ENCODE data around the gene MAS1L. TPM values are rescaled to one million over a fixed set of nuclear protein-coding genes. Genes with fewer than 3 reads are reported as not detected.

The MAS1L gene
- total RNA-seq, 2 experiments from 2014 or later = not detected

- Mint-ChIP-seq H3K27me3 (peaks cover 3% of the 10 kb centered on the region), H3K36me3 (ENCODE audit: low read depth) (no peaks in the 10 kb centered on the region), H3K4me1 (no peaks in the 10 kb centered on the region), H3K9me3 (no peaks in the 10 kb centered on the region), H3K27ac (no peak overlapping the region), H3K4me3 (no peak overlapping the region)
- ChIA-PET CTCF (no interaction called here), POLR2A (no interaction called here)
- DNase-seq = no peak
Measured at GRCh38 chr6:29487131-29487530, 625 bp downstream of the MAS1L start.

- Mint-ChIP-seq H3K4me1 (no peaks in the 10 kb centered on the region), H3K36me3 (ENCODE audit: low read depth) (no peaks in the 10 kb centered on the region), H3K27me3 (peaks cover 4% of the 10 kb centered on the region), H3K27ac (no peak overlapping the region), H3K9me3 (no peaks in the 10 kb centered on the region), H3K4me3 (no peak overlapping the region)
- POLR2A ChIA-PET = no interaction called here
- CTCF ChIA-PET = no interaction called here
- DNase-seq = no peak
Measured at GRCh38 chr6:29486577-29486976, 1.2 kb downstream of the MAS1L start.

- H3K36me3 Mint-ChIP-seq (ENCODE audit: low read depth) = no peaks in the 10 kb centered on the region
- H3K4me1 Mint-ChIP-seq = no peaks in the 10 kb centered on the region
- H3K27me3 Mint-ChIP-seq = peaks cover 6% of the 10 kb centered on the region
- H3K27ac Mint-ChIP-seq = no peak overlapping the region
- no peaks in the 10 kb centered on the region for H3K9me3 Mint-ChIP-seq
- DNase-seq = no peak
- no peak overlapping the region for H3K4me3 Mint-ChIP-seq
- ChIA-PET POLR2A (no interaction called here), CTCF (no interaction called here)
Measured at GRCh38 chr6:29483735-29484134, 4.0 kb downstream of the MAS1L start.

GRCh38 chr6:29483186-29483585 lies 4.6 kb downstream of the MAS1L start:
- no peak for DNase-seq
- CTCF ChIA-PET = no interaction called here
- Mint-ChIP-seq H3K36me3 (ENCODE audit: low read depth) (no peaks in the 10 kb centered on the region), H3K4me1 (no peaks in the 10 kb centered on the region), H3K9me3 (no peaks in the 10 kb centered on the region), H3K27me3 (peaks cover 6% of the 10 kb centered on the region), H3K27ac (no peak overlapping the region), H3K4me3 (no peak overlapping the region)
- POLR2A ChIA-PET = no interaction called here

DNA sequence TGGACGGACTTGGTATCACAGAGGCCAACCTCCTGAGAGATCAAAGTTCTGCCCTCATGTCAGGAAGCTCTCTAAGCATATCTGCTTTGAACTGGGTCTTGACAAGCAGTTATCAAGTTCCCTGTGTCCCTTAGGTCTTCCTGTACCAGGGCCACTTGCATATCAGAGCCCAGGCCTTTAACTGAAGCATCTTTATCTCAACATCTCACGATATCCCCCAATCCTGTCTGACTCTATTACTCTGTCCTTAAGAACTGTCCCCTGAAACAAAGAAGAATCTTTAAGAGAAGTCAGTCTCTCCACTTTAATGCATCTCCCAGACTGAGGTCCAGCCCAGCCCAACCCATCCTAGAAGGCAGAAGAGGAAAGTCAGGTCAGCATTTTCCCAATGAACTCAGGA lies 8.2 kb downstream of the MAS1L start:
- Mint-ChIP-seq H3K36me3 (ENCODE audit: low read depth) (no peaks in the 10 kb centered on the region), H3K27ac (no peak overlapping the region), H3K4me3 (no peak overlapping the region), H3K9me3 (no peaks in the 10 kb centered on the region), H3K4me1 (no peaks in the 10 kb centered on the region), H3K27me3 (peaks cover 3% of the 10 kb centered on the region)
- POLR2A ChIA-PET = no interaction called here
- DNase-seq = no peak
- CTCF ChIA-PET = no interaction called here

DNA sequence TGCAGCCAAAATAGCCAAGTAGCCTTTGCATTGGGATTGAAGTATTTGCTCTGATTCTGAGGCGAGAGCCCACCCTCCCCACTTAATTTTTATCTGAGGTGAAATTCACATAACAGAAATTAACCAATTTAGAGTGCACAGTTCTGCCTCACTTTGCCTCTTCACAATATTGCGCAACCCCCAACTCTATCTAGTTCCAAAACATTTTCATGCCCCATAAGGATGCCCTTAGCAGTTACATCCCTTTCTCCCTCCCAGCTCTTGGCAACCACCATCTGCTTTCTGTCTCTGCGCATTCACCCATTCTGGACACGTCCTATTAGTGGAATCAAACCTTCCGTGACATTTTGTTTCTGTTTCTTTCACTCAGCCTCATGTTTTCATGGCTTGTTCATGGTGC lies 9.0 kb downstream of the MAS1L start:
- no peak for DNase-seq
- no peak overlapping the region for H3K27ac Mint-ChIP-seq
- POLR2A ChIA-PET = no interaction called here
- no peaks in the 10 kb centered on the region for H3K36me3 Mint-ChIP-seq (ENCODE audit: low read depth)
- CTCF ChIA-PET = no interaction called here
- peaks cover 3% of the 10 kb centered on the region for H3K27me3 Mint-ChIP-seq
- H3K9me3 Mint-ChIP-seq = no peaks in the 10 kb centered on the region
- no peak overlapping the region for H3K4me3 Mint-ChIP-seq
- H3K4me1 Mint-ChIP-seq = no peaks in the 10 kb centered on the region

DNA sequence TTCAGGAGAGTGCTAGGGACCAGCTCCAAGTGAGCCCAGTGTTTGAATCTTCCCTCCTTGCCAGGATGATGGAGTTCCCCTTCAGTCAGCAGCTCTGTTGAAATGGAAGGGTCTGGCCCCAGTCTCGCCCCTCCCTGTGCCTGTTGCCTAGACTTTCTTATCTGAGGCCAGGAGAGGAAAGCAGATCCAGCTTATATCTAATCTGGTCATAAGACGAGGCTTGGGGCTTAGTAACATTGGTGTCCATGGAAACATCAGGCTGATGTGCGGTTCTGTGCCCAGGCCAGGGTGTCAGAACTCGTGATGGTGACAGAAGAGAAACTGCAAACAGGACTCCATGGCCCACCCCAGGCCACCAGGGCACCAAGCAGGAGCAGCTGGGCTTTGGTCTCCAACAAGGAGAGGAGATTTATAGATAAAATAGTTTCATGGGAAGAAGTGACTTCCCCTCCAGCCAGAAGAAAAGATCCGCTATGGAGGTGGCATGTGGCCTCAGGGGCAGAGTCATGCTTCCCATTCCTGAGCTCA lies 9.8 kb downstream of the MAS1L start:
- Mint-ChIP-seq H3K27ac (no peak overlapping the region), H3K27me3 (peaks cover 3% of the 10 kb centered on the region), H3K4me3 (no peak overlapping the region), H3K4me1 (no peaks in the 10 kb centered on the region), H3K36me3 (ENCODE audit: low read depth) (no peaks in the 10 kb centered on the region), H3K9me3 (no peaks in the 10 kb centered on the region)
- ChIA-PET CTCF (no interaction called here), POLR2A (interaction anchor here (0.9 kb wide), 1 partner anchor 22 kb away, joined by 3 read pairs; the partner anchor contains the start of genes OR11A1 and OR2H1)
- no peak for DNase-seq

DNA sequence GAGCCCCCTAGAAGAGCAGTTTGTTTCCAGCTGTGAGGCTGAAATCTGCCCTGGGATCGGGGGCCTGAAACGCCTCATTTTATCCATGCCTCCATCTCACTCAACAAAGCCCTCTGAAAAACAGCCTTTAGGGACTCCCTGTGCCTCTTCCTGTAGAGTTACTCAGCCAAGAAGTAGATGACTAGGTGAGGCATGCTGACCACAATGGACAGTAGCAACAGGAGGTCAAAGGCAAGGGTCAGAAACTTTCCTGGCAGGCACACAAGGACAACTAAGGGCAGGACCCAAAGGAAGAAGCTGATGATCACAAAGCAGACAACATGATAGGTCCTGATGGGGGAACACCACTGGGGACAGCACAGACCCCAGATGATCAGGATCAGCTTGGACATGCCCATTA lies 12.8 kb downstream of the MAS1L start:
- Mint-ChIP-seq H3K27me3 (no peaks in the 10 kb centered on the region), H3K4me3 (no peak overlapping the region), H3K4me1 (no peaks in the 10 kb centered on the region), H3K36me3 (ENCODE audit: low read depth) (no peaks in the 10 kb centered on the region), H3K9me3 (no peaks in the 10 kb centered on the region), H3K27ac (no peak overlapping the region)
- no peak for DNase-seq
- CTCF ChIA-PET = no interaction called here
- POLR2A ChIA-PET = no interaction called here

DNA sequence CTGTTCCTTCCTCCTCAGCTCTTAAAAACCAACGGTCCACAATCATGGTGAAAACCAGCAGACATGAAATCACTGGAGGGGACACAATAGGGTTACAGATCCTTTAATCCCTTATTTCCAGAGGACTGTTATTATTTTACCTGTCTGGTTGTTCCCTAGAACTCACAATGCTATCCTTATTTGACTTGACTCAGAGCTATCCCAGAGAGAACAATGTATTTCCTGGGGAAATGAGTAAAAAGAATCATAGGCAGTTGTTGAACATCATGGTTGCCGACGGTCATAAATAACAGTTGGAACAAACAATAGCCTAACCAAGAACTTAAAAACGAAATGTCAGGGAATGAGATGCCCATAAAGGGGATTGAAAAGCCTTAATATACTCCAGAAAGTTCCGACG lies 21.5 kb downstream of the MAS1L start:
- no peaks in the 10 kb centered on the region for H3K36me3 Mint-ChIP-seq (ENCODE audit: low read depth)
- H3K4me3 Mint-ChIP-seq = no peak overlapping the region
- no peaks in the 10 kb centered on the region for H3K4me1 Mint-ChIP-seq
- H3K9me3 Mint-ChIP-seq = no peaks in the 10 kb centered on the region
- POLR2A ChIA-PET = interaction anchor here (0.7 kb wide), 1 partner anchor 145 kb away, joined by 3 read pairs; no protein-coding TSS in a partner anchor
- CTCF ChIA-PET = no interaction called here
- H3K27me3 Mint-ChIP-seq = peaks cover 9% of the 10 kb centered on the region
- no peak for DNase-seq
- H3K27ac Mint-ChIP-seq = no peak overlapping the region

- H3K27me3 Mint-ChIP-seq = peaks cover 12% of the 10 kb centered on the region
- CTCF ChIA-PET = no interaction called here
- H3K9me3 Mint-ChIP-seq = no peaks in the 10 kb centered on the region
Measured at GRCh38 chr6:29465801-29466200, 22.0 kb downstream of the MAS1L start.

GRCh38 chr6:29465279-29465678 lies 22.5 kb downstream of the MAS1L start:
- Mint-ChIP-seq H3K27ac (no peak overlapping the region), H3K4me1 (no peaks in the 10 kb centered on the region), H3K9me3 (no peaks in the 10 kb centered on the region), H3K27me3 (peaks cover 12% of the 10 kb centered on the region), H3K4me3 (no peak overlapping the region), H3K36me3 (ENCODE audit: low read depth) (no peaks in the 10 kb centered on the region)
- no peak for DNase-seq
- ChIA-PET CTCF (no interaction called here), POLR2A (no interaction called here)

More at GRCh38 chr6:29465801-29466200, 22.0 kb downstream of the MAS1L start:
- Mint-ChIP-seq H3K4me3 (no peak overlapping the region), H3K36me3 (ENCODE audit: low read depth) (no peaks in the 10 kb centered on the region), H3K27ac (no peak overlapping the region), H3K4me1 (no peaks in the 10 kb centered on the region)
- POLR2A ChIA-PET = no interaction called here
- DNase-seq = no peak

DNA sequence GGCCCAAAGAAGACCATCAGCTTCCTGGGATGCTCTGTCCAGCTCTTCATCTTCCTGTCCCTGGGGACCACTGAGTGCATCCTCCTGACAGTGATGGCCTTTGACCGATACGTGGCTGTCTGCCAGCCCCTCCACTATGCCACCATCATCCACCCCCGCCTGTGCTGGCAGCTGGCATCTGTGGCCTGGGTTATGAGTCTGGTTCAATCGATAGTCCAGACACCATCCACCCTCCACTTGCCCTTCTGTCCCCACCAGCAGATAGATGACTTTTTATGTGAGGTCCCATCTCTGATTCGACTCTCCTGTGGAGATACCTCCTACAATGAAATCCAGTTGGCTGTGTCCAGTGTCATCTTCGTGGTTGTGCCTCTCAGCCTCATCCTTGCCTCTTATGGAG lies 25.7 kb downstream of the MAS1L start:
- H3K9me3 Mint-ChIP-seq = no peaks in the 10 kb centered on the region
- no peaks in the 10 kb centered on the region for H3K4me1 Mint-ChIP-seq
- no peak overlapping the region for H3K27ac Mint-ChIP-seq
- H3K27me3 Mint-ChIP-seq = peaks cover 23% of the 10 kb centered on the region
- ChIA-PET POLR2A (no interaction called here), CTCF (no interaction called here)
- DNase-seq = no peak
- no peaks in the 10 kb centered on the region for H3K36me3 Mint-ChIP-seq (ENCODE audit: low read depth)
- no peak overlapping the region for H3K4me3 Mint-ChIP-seq

- POLR2A ChIA-PET = no interaction called here
- Mint-ChIP-seq H3K9me3 (no peaks in the 10 kb centered on the region), H3K4me3 (no peak overlapping the region), H3K36me3 (ENCODE audit: low read depth) (no peaks in the 10 kb centered on the region), H3K27me3 (peaks cover 25% of the 10 kb centered on the region), H3K4me1 (no peaks in the 10 kb centered on the region), H3K27ac (no peak overlapping the region)
- DNase-seq = no peak
- CTCF ChIA-PET = no interaction called here
Measured at GRCh38 chr6:29461021-29461814, 26.5 kb downstream of the MAS1L start.

- POLR2A ChIA-PET = interaction anchor here (1.2 kb wide), 1 partner anchor 21 kb away, joined by 3 read pairs; no protein-coding TSS in a partner anchor
- DNase-seq = no peak
- Mint-ChIP-seq H3K4me1 (no peaks in the 10 kb centered on the region), H3K9me3 (no peaks in the 10 kb centered on the region), H3K27ac (no peak within 1 kb of the TSS), H3K4me3 (no peak within 1 kb of the TSS), H3K27me3 (peaks cover 26% of the 10 kb centered on the region), H3K36me3 (ENCODE audit: low read depth) (no peaks in the 10 kb centered on the region)
- CTCF ChIA-PET = no interaction called here
Measured at GRCh38 chr6:29456971-29457370, 30.8 kb downstream of the MAS1L start, which contains the start of the genes OR11A1 and OR2H1. Gene OR11A1 (minus strand): TSS chr6:29457071. CDS start chr6:29427641, 29,430 bp downstream. Gene OR2H1 (plus strand): TSS chr6:29457155. CDS start chr6:29461770, 4,615 bp downstream.
